Measurements from ENCODE around the gene ITIH4. TPM values are rescaled to one million over a fixed set of nuclear protein-coding genes. Genes with fewer than 3 reads are reported as not detected.

ITIH4 gene
- total RNA-seq, 1 experiment from 2014 or later = 1.7 TPM

- TF ChIP-seq EZH2 (IDR thresholded peaks at IDR 0.05; ENCODE audit: borderline replicate concordance, low read depth, low read length, poor library complexity, severe bottlenecking) = no peak
- peaks cover 3% of the 10 kb centered on the region for H3K36me3 ChIP-seq (ENCODE audit: insufficient read depth, low read length, poor library complexity, severe bottlenecking)
- peak overlapping the region; percentile 70 for H3K4me3 ChIP-seq (ENCODE audit: low read depth, low read length, poor library complexity, severe bottlenecking)
- no peaks in the 10 kb centered on the region for H3K4me1 ChIP-seq (ENCODE audit: insufficient read depth, low read length, poor library complexity, severe bottlenecking)
- DNase-seq (ENCODE audit: low spot score) = peak; percentile 1
- ChIA-PET CTCF (no interaction called here), POLR2A (ENCODE audit: low non-redundant PET) (no interaction called here)
- H3K27ac ChIP-seq (ENCODE audit: low read depth, low read length, poor library complexity, severe bottlenecking) = peak overlapping the region; percentile 71
- no TSS peak for BruUV-seq (replicated peaks)
- intact Hi-C loops (cut with micrococcal nuclease; ENCODE audit: unreplicated experiment) = no loop called here
- H3K27me3 ChIP-seq (replicated peaks; ENCODE audit: insufficient read depth, low read depth, low read length, poor library complexity) = no peaks in the 10 kb centered on the region
- no peaks in the 10 kb centered on the region for H3K9me3 ChIP-seq (ENCODE audit: low read depth, low read length, poor library complexity, severe bottlenecking)
These were observed 60.6 kb downstream of the ITIH4 start for GRCh38 chr3:52769786-52770455.

- Histone ChIP-seq H3K4me3 (ENCODE audit: low read depth, low read length, poor library complexity, severe bottlenecking) (no peak overlapping the region), H3K27me3 (replicated peaks; ENCODE audit: insufficient read depth, low read depth, low read length, poor library complexity) (no peaks in the 10 kb centered on the region), H3K9me3 (ENCODE audit: low read depth, low read length, poor library complexity, severe bottlenecking) (no peaks in the 10 kb centered on the region), H3K4me1 (ENCODE audit: insufficient read depth, low read length, poor library complexity, severe bottlenecking) (no peaks in the 10 kb centered on the region), H3K27ac (ENCODE audit: low read depth, low read length, poor library complexity, severe bottlenecking) (no peak overlapping the region), H3K36me3 (ENCODE audit: insufficient read depth, low read length, poor library complexity, severe bottlenecking) (peaks cover 25% of the 10 kb centered on the region)
- no peak for TF ChIP-seq EZH2 (IDR thresholded peaks at IDR 0.05; ENCODE audit: borderline replicate concordance, low read depth, low read length, poor library complexity, severe bottlenecking)
- no peak for TF ChIP-seq CTCF (conservative IDR thresholded peaks at IDR 0.05; ENCODE audit: low read depth, low read length)
- no TSS peak for BruUV-seq (replicated peaks)
- no peak for DNase-seq (ENCODE audit: low spot score)
- ChIA-PET POLR2A (ENCODE audit: low non-redundant PET) (no interaction called here), CTCF (interaction anchor here (0.5 kb wide), 1 partner anchor 348 kb away, joined by 5 read pairs; no protein-coding TSS in a partner anchor)
- intact Hi-C loops (cut with micrococcal nuclease; ENCODE audit: unreplicated experiment) = no loop called here
These were observed 67.0 kb downstream of the ITIH4 start for GRCh38 chr3:52763466-52763865.

Small RNA genes within 50 kb of the gene (microRNA-seq; reads per million reads assigned to microRNA genes)
- gene MIR8064 = not detected

Other genes with a start within 250 kb of the ITIH4 start
- gene PBRM1, start 144.8 kb downstream of the ITIH4 start, total RNA-seq (2021) = 57.1 and 65.0 TPM in 2 replicates
- 94.0 and 110 TPM in 2 replicates for gene GNL3, start 144.6 kb downstream of the ITIH4 start, total RNA-seq (2021)
- 26.5 and 34.7 TPM in 2 replicates for gene GLT8D1, start 124.9 kb downstream of the ITIH4 start, total RNA-seq (2021)
- gene SPCS1, start 124.6 kb downstream of the ITIH4 start, total RNA-seq (2021) = 67.8 and 81.1 TPM in 2 replicates
- 22.0 and 24.9 TPM in 2 replicates for gene NEK4, start 59.7 kb downstream of the ITIH4 start, total RNA-seq (2021)
- not detected in 2 replicates for gene ITIH1, start 53.1 kb downstream of the ITIH4 start, total RNA-seq (2021)
- not detected in 2 replicates for gene ITIH3, start 35.9 kb downstream of the ITIH4 start, total RNA-seq (2021)
- gene MUSTN1, start 4.3 kb upstream of the ITIH4 start, total RNA-seq (2021) = 1.5 TPM in 1 of 2 replicates, not detected in the other
- 11.0 and 11.3 TPM in 2 replicates for gene STIMATE, start 66.9 kb upstream of the ITIH4 start, total RNA-seq (2021)
- 1.4 and 2.1 TPM in 2 replicates for gene SFMBT1, start 215.4 kb upstream of the ITIH4 start, total RNA-seq (2021)